Gastrocnemius medialis (tissue), 4 donors: ENCODE results near the gene ACOX2. TPM values are rescaled to one million over a fixed set of nuclear protein-coding genes. Genes with fewer than 3 reads are reported as not detected.

Experiments
- ATAC-seq, 2 donors: fragments of 150-250 bp; one replicate each; pipeline ENCODE4 v1.9.1; 2016
- DNase-seq, 2 donors: peaks; one replicate each; pipeline ENCODE4 v3.0.0-alpha.2; 2019
- H3K27ac ChIP-seq, 4 donors: fragments of 200-600 bp; sonication (generic); 1 replicate in 1 of 4; 2 replicates in 3 of 4; pipeline ENCODE4 v1.5.1; 2016 to 2018; ENCODE audit warnings: mild to moderate bottlenecking in 2 of 4, moderate library complexity in 1 of 4
- H3K27me3 ChIP-seq, 3 donors: fragments of 200-600 bp; sonication (generic) in 2 of 3; 1 replicate in 1 of 3; 2 replicates in 2 of 3; pipeline versions ENCODE4 v1.5.1 to v1.6.0; 2016 to 2019; ENCODE audit warnings: mild to moderate bottlenecking in 1 of 3, moderate library complexity in 1 of 3
- H3K36me3 ChIP-seq, 2 donors: fragments of 200-600 bp; sonication (generic) in 1 of 2; one replicate each; pipeline ENCODE4 v1.5.1; 2017 to 2018
- H3K4me1 ChIP-seq, 2 donors: fragments of 200-600 bp; sonication (generic) in 1 of 2; one replicate each; pipeline ENCODE4 v1.5.1; 2016 to 2017; ENCODE audit warnings: mild to moderate bottlenecking in 2 of 2
- H3K4me3 ChIP-seq, 4 donors: fragments of 200-600 bp; sonication (generic) in 3 of 4; 1 replicate in 1 of 4; 2 replicates in 3 of 4; pipeline ENCODE4 v1.5.1; 2016 to 2019; ENCODE audit warnings: mild to moderate bottlenecking in 2 of 4
- H3K9me3 ChIP-seq, 3 donors: fragments of 200-600 bp; sonication (generic) in 2 of 3; 1 replicate in 1 of 3; 2 replicates in 2 of 3; pipeline ENCODE4 v1.5.1; 2016 to 2019
- POLR2A ChIP-seq, 2 donors: fragments of 450-650 bp; IDR thresholded peaks; one replicate each; pipeline ENCODE4 v1.6.1; 2017; ENCODE audit warnings: antibody characterized with exemption in 2 of 2, mild to moderate bottlenecking in 2 of 2, moderate library complexity in 2 of 2
- in situ Hi-C, 4 donors: fragments of 200-750 bp; cut with MboI; loops; one replicate each; pipeline versions ENCODE4 v1.15.0 to v1.8.0; 2017; ENCODE audit warnings: low sequenced_read_pairs in 4 of 4
- intact Hi-C: fragments of 100-400 bp; cut with DNase I; formaldehyde crosslinking; loops from one replicate; pipeline ENCODE4 v1.15.1; 2023; ENCODE audit warnings: low total_unique reads
- total RNA-seq, 4 donors: library from RNA; depleted of rRNA; stranded (reverse); fragments of >200 nt; gene quantifications; one replicate each; pipeline versions ENCODE4 v1.1.0 to v1.2.3, GENCODE V29; 2016
- TF ChIP-seq, protein P1 (sequence below), 5 experiments: fragments of 450-650 bp in 3 of 5; fragments of 200-600 bp in 2 of 5; sonication (generic) in 2 of 5; IDR thresholded peaks in 4 of 5; conservative IDR thresholded peaks in 1 of 5; 1 replicate in 4 of 5; 2 replicates in 1 of 5; pipeline ENCODE4 v1.5.1; 2016 to 2019; ENCODE audit warnings: antibody characterized with exemption in 5 of 5, mild to moderate bottlenecking in 3 of 5, moderate library complexity in 3 of 5

Gene ACOX2
- total RNA-seq, 4 donors from 2014 or later: 1.6 to 10.4 (median 5.7) TPM

GRCh38 chr3:58462829-58463180 is 74.2 kb downstream of the ACOX2 start:
- in situ Hi-C loops (loop anchor here in 2 of 4 donors (10.0 kb wide), 1 partner anchor 72 kb away; the partner anchor contains the start of gene ACOX2 (in 2 of the 2)), intact Hi-C loops (loop anchor here (1.0 kb wide), 4 partner anchors 18 to 69 kb away; no protein-coding TSS in a partner anchor)
- Histone ChIP-seq H3K9me3 (no peaks in the 10 kb centered on the region), H3K27ac (peak overlapping the region; percentile 15 to 61 (median 34)), H3K27me3 (no peaks in the 10 kb centered on the region), H3K36me3 (no peaks in the 10 kb centered on the region), H3K4me1 (peaks cover 17 to 18% of the 10 kb centered on the region in 2 donors), H3K4me3 (peak overlapping the region in 1 of 4 donors; percentile 50)
- no peak for DNase-seq
- no peak for ATAC-seq
- TF ChIP-seq, protein P1, sequence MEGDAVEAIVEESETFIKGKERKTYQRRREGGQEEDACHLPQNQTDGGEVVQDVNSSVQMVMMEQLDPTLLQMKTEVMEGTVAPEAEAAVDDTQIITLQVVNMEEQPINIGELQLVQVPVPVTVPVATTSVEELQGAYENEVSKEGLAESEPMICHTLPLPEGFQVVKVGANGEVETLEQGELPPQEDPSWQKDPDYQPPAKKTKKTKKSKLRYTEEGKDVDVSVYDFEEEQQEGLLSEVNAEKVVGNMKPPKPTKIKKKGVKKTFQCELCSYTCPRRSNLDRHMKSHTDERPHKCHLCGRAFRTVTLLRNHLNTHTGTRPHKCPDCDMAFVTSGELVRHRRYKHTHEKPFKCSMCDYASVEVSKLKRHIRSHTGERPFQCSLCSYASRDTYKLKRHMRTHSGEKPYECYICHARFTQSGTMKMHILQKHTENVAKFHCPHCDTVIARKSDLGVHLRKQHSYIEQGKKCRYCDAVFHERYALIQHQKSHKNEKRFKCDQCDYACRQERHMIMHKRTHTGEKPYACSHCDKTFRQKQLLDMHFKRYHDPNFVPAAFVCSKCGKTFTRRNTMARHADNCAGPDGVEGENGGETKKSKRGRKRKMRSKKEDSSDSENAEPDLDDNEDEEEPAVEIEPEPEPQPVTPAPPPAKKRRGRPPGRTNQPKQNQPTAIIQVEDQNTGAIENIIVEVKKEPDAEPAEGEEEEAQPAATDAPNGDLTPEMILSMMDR (IDR thresholded peaks at IDR 0.05 in 4 of 5, conservative IDR thresholded peaks at IDR 0.05 in 1 of 5): no peak
- TF ChIP-seq POLR2A (IDR thresholded peaks at IDR 0.05): no peak

- in situ Hi-C loops (no loop called here), intact Hi-C loops (no loop called here)
- H3K27me3 ChIP-seq: no peaks in the 10 kb centered on the region
- no peaks in the 10 kb centered on the region for H3K9me3 ChIP-seq
- no peak for DNase-seq
- H3K36me3 ChIP-seq: peaks cover 0 to 8% of the 10 kb centered on the region in 2 donors
- H3K27ac ChIP-seq: no peak overlapping the region
- TF ChIP-seq, protein P1 (IDR thresholded peaks at IDR 0.05 in 4 of 5, conservative IDR thresholded peaks at IDR 0.05 in 1 of 5): no peak
- no peak for TF ChIP-seq POLR2A (IDR thresholded peaks at IDR 0.05)
- H3K4me3 ChIP-seq: no peak overlapping the region
- H3K4me1 ChIP-seq: peaks cover 14% of the 10 kb centered on the region in 2 donors
- no peak for ATAC-seq
These were observed 77.8 kb downstream of the ACOX2 start for GRCh38 chr3:58459160-58459559.

Other genes with a start within 250 kb of the ACOX2 start
- 10 to 100 TPM; 16.6 to 28.9 (median 17.1) TPM for gene RPP14, start 230.9 kb downstream of the ACOX2 start, total RNA-seq
- gene HTD2, start 230.7 kb downstream of the ACOX2 start, total RNA-seq: 10 to 100 TPM; 14.1 to 26.2 (median 21.7) TPM
- 10 to 100 TPM; 21.6 to 33.6 (median 24.4) TPM for gene PXK, start 204.3 kb downstream of the ACOX2 start, total RNA-seq
- gene PDHB, start 103.4 kb downstream of the ACOX2 start, total RNA-seq: 100 to 1,000 TPM; 131 to 195 (median 169) TPM
- 1 to 10 TPM; 4.3 to 8.3 (median 5.8) TPM for gene KCTD6, start 45.1 kb downstream of the ACOX2 start, total RNA-seq
- gene FAM107A, start 40.2 kb upstream of the ACOX2 start, total RNA-seq: 10 to 100 TPM; 21.1 to 28.5 (median 27.6) TPM
- under 1 TPM in 1 of 4 donors, not detected in 3; 0.83 TPM for gene FAM3D, start 129.6 kb upstream of the ACOX2 start, total RNA-seq